ENCODE data around the gene VSIG4. TPM values are rescaled to one million over a fixed set of nuclear protein-coding genes. Genes with fewer than 3 reads are reported as not detected.

Gene VSIG4
- total RNA-seq, 1 donor from 2014 or later: not detected

DNA sequence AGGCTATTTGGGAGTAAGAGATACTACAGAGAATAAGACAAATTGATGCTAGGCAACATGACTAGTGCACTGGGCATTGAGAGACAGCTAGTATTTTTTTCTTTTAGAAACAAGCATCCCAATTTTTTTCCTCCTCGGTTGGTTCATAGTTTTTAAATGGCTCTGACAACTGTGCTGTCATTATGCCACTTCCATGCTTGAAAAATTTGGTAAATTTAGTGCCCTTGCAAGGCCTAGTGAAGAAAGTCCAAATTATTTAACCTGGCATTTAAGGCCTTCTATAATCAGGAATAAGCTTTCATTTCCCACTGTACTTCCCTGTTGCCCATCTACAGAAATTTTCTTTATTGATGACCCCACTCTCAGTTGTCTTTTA lies 15.8 kb downstream of the VSIG4 start:
- Mint-ChIP-seq H3K4me3 (no peak overlapping the region), H3K9me3 (peaks cover 2% of the 10 kb centered on the region), H3K27ac (ENCODE audit: unreplicated experiment) (no peak overlapping the region), H3K27me3 (ENCODE audit: low read depth) (no peaks in the 10 kb centered on the region), H3K4me1 (no peaks in the 10 kb centered on the region), H3K36me3 (ENCODE audit: low read depth) (no peaks in the 10 kb centered on the region)
- DNase-seq (ENCODE audit: low read depth, low spot score): no peak
- TF ChIP-seq, protein P1, sequence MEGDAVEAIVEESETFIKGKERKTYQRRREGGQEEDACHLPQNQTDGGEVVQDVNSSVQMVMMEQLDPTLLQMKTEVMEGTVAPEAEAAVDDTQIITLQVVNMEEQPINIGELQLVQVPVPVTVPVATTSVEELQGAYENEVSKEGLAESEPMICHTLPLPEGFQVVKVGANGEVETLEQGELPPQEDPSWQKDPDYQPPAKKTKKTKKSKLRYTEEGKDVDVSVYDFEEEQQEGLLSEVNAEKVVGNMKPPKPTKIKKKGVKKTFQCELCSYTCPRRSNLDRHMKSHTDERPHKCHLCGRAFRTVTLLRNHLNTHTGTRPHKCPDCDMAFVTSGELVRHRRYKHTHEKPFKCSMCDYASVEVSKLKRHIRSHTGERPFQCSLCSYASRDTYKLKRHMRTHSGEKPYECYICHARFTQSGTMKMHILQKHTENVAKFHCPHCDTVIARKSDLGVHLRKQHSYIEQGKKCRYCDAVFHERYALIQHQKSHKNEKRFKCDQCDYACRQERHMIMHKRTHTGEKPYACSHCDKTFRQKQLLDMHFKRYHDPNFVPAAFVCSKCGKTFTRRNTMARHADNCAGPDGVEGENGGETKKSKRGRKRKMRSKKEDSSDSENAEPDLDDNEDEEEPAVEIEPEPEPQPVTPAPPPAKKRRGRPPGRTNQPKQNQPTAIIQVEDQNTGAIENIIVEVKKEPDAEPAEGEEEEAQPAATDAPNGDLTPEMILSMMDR (conservative IDR thresholded peaks at IDR 0.05): no peak

- Mint-ChIP-seq H3K27ac (ENCODE audit: unreplicated experiment) (no peak overlapping the region), H3K4me1 (no peaks in the 10 kb centered on the region), H3K27me3 (ENCODE audit: low read depth) (no peaks in the 10 kb centered on the region), H3K4me3 (no peak overlapping the region), H3K36me3 (ENCODE audit: low read depth) (no peaks in the 10 kb centered on the region), H3K9me3 (peaks cover 5% of the 10 kb centered on the region)
- no peak for DNase-seq (ENCODE audit: low read depth, low spot score)
- TF ChIP-seq, protein P1 (conservative IDR thresholded peaks at IDR 0.05): no peak
Measured at GRCh38 chrX:66023385-66024091, 16.3 kb downstream of the VSIG4 start.

- Mint-ChIP-seq H3K36me3 (ENCODE audit: low read depth) (no peaks in the 10 kb centered on the region), H3K4me3 (no peak overlapping the region), H3K9me3 (peaks cover 5% of the 10 kb centered on the region), H3K27me3 (ENCODE audit: low read depth) (no peaks in the 10 kb centered on the region), H3K4me1 (no peaks in the 10 kb centered on the region), H3K27ac (ENCODE audit: unreplicated experiment) (no peak overlapping the region)
- TF ChIP-seq, protein P1 (conservative IDR thresholded peaks at IDR 0.05): no peak
- no peak for DNase-seq (ENCODE audit: low read depth, low spot score)
Measured at GRCh38 chrX:66022632-66023384, 17.1 kb downstream of the VSIG4 start.

- Mint-ChIP-seq H3K4me3 (no peak overlapping the region), H3K27ac (ENCODE audit: unreplicated experiment) (no peak overlapping the region), H3K36me3 (ENCODE audit: low read depth) (no peaks in the 10 kb centered on the region), H3K4me1 (no peaks in the 10 kb centered on the region), H3K27me3 (ENCODE audit: low read depth) (no peaks in the 10 kb centered on the region), H3K9me3 (peaks cover 5% of the 10 kb centered on the region)
- TF ChIP-seq, protein P1 (conservative IDR thresholded peaks at IDR 0.05): no peak
- DNase-seq (ENCODE audit: low read depth, low spot score): no peak
Measured at GRCh38 chrX:66021765-66022631, 17.9 kb downstream of the VSIG4 start.

- DNase-seq (ENCODE audit: low read depth, low spot score): no peak
- Mint-ChIP-seq H3K4me1 (no peaks in the 10 kb centered on the region), H3K27ac (ENCODE audit: unreplicated experiment) (no peak overlapping the region), H3K9me3 (peaks cover 5% of the 10 kb centered on the region), H3K36me3 (ENCODE audit: low read depth) (no peaks in the 10 kb centered on the region), H3K4me3 (no peak overlapping the region), H3K27me3 (ENCODE audit: low read depth) (no peaks in the 10 kb centered on the region)
- TF ChIP-seq, protein P1 (conservative IDR thresholded peaks at IDR 0.05): no peak
Measured at GRCh38 chrX:66021401-66021764, 18.5 kb downstream of the VSIG4 start.

Data from neural crest cell (in vitro differentiated cells).